H9 (cell line): ENCODE data around the gene SLC26A5. TPM values are rescaled to one million over a fixed set of nuclear protein-coding genes. Genes with fewer than 3 reads are reported as not detected.

ENCODE experiments used
- DNase-seq: peaks from one replicate; pipeline ENCODE4 v3.0.0-alpha.2; 2017
- H2AFZ ChIP-seq: one replicate; pipeline ENCODE4 v1.6.1; 2013; ENCODE audit warnings: mild to moderate bottlenecking, low read length, control low read depth, moderate library complexity
- H2AK5ac ChIP-seq: 2 replicates; pipeline ENCODE4 v1.6.1; 2013; ENCODE audit warnings: low read length, control low read depth, mixed read lengths; ENCODE audit not compliant: insufficient read length
- H2BK120ac ChIP-seq: one replicate; pipeline ENCODE4 v1.6.1; 2013; ENCODE audit warnings: low read depth, mild to moderate bottlenecking, low read length, control low read depth, inconsistent platforms; ENCODE audit not compliant: poor library complexity, severe bottlenecking
- H2BK12ac ChIP-seq: 2 replicates; pipeline ENCODE4 v1.6.1; 2013; ENCODE audit warnings: low read length, control low read depth, mixed read lengths, low read depth; ENCODE audit not compliant: insufficient read length
- H2BK15ac ChIP-seq: 2 replicates; pipeline ENCODE4 v1.6.1; 2013; ENCODE audit warnings: low read depth, low read length, control low read depth
- H2BK20ac ChIP-seq: one replicate; pipeline ENCODE4 v1.6.1; 2013; ENCODE audit warnings: low read depth, mild to moderate bottlenecking, low read length, control low read depth, inconsistent platforms; ENCODE audit not compliant: poor library complexity, severe bottlenecking
- H2BK5ac ChIP-seq: 2 replicates; pipeline ENCODE4 v1.6.1; 2013; ENCODE audit warnings: low read length, control low read depth, mixed read lengths; ENCODE audit not compliant: insufficient read length
- H3K14ac ChIP-seq: 2 replicates; pipeline ENCODE4 v1.6.1; 2013; ENCODE audit warnings: low read length, control low read depth; ENCODE audit not compliant: insufficient read depth
- H3K18ac ChIP-seq: 2 replicates; pipeline ENCODE4 v1.6.1; 2013; ENCODE audit warnings: low read depth, mild to moderate bottlenecking, mixed read lengths, low read length, control low read depth; ENCODE audit not compliant: insufficient read length
- H3K23ac ChIP-seq: 2 replicates; pipeline ENCODE4 v1.6.1; 2013; ENCODE audit warnings: low read length, control low read depth, mixed read lengths, low read depth; ENCODE audit not compliant: insufficient read length
- H3K23me2 ChIP-seq: 2 replicates; pipeline ENCODE4 v1.6.1; 2013; ENCODE audit warnings: low read depth, mild to moderate bottlenecking, mixed read lengths, low read length, control low read depth; ENCODE audit not compliant: insufficient read length, poor library complexity, severe bottlenecking
- H3K27ac ChIP-seq: 2 replicates; pipeline ENCODE4 v1.5.1; 2013; ENCODE audit warnings: low read length, control low read depth, mixed read lengths, low read depth; ENCODE audit not compliant: insufficient read length
- H3K27me3 ChIP-seq: 2 replicates; pipeline ENCODE4 v1.6.1; 2013; ENCODE audit warnings: low read length, control low read depth, inconsistent platforms; ENCODE audit not compliant: insufficient read depth
- H3K4ac ChIP-seq: 2 replicates; pipeline ENCODE4 v1.6.1; 2013; ENCODE audit warnings: low read depth, mild to moderate bottlenecking, control low read depth, inconsistent platforms, low read length, moderate library complexity
- H3K4me1 ChIP-seq: 2 replicates; pipeline ENCODE4 v1.6.1; 2013; ENCODE audit warnings: low read length, control low read depth, inconsistent platforms; ENCODE audit not compliant: insufficient read depth
- H3K4me2 ChIP-seq: 2 replicates; pipeline ENCODE4 v1.6.1; 2013; ENCODE audit warnings: low read length, control low read depth, mixed read lengths; ENCODE audit not compliant: insufficient read length, insufficient read depth
- H3K56ac ChIP-seq: 2 replicates; pipeline ENCODE4 v1.6.1; 2013; ENCODE audit warnings: low read depth, mild to moderate bottlenecking, mixed read lengths, low read length, control low read depth; ENCODE audit not compliant: insufficient read length
- H3K79me1 ChIP-seq: 2 replicates; pipeline ENCODE4 v1.6.1; 2013; ENCODE audit warnings: low read depth, mild to moderate bottlenecking, moderate library complexity, low read length, control low read depth, inconsistent platforms; ENCODE audit not compliant: insufficient read depth, poor library complexity, severe bottlenecking
- H3K79me2 ChIP-seq: 2 replicates; pipeline ENCODE4 v1.6.1; 2013; ENCODE audit warnings: low read length, control low read depth, inconsistent platforms; ENCODE audit not compliant: insufficient read depth
- H3K9ac ChIP-seq: 2 replicates; pipeline ENCODE4 v1.6.1; 2013; ENCODE audit warnings: low read length, control low read depth, mixed read lengths; ENCODE audit not compliant: insufficient read length; ENCODE audit errors: extremely low read depth
- H3K9me3 ChIP-seq: one replicate; pipeline ENCODE4 v1.6.1; 2013; ENCODE audit warnings: low read depth, low read length, inconsistent platforms; ENCODE audit not compliant: control insufficient read depth
- H3T11ph ChIP-seq: one replicate; pipeline ENCODE4 v1.6.1; 2013; ENCODE audit warnings: mild to moderate bottlenecking, low read length, control low read depth, inconsistent platforms
- H4K20me1 ChIP-seq: one replicate; pipeline ENCODE4 v1.6.1; 2013; ENCODE audit not compliant: control insufficient read depth, insufficient read length, insufficient read depth
- H4K5ac ChIP-seq: 2 replicates; pipeline ENCODE4 v1.6.1; 2013; ENCODE audit warnings: low read depth, mild to moderate bottlenecking, mixed read lengths, low read length, control low read depth; ENCODE audit not compliant: insufficient read length
- H4K8ac ChIP-seq: replicated peaks from 2 replicates; pipeline ENCODE4 v1.6.1; 2013; ENCODE audit warnings: low read length, control low read depth, mixed read lengths, low read depth; ENCODE audit not compliant: insufficient read length
- H4K91ac ChIP-seq: 2 replicates; pipeline ENCODE4 v1.6.1; 2013; ENCODE audit warnings: low read depth, mild to moderate bottlenecking, moderate library complexity, mixed read lengths, low read length, control low read depth; ENCODE audit not compliant: insufficient read length
- H3K27ac Mint-ChIP-seq, 3 experiments: 2 replicates in 2 of 3; 3 replicates in 1 of 3; pipeline ENCODE4 v1.8.0; 2020 to 2021; ENCODE audit warnings: mixed read lengths in 3 of 3, mild to moderate bottlenecking in 1 of 3, moderate library complexity in 1 of 3
- H3K27me3 Mint-ChIP-seq: 2 replicates; pipeline ENCODE4 v1.8.0; 2021; ENCODE audit warnings: low read depth, mild to moderate bottlenecking, moderate library complexity, mixed read lengths
- H3K36me3 Mint-ChIP-seq, 3 experiments: 2 replicates in 2 of 3; 3 replicates in 1 of 3; pipeline ENCODE4 v1.8.0; 2020 to 2021; ENCODE audit warnings: low read depth in 3 of 3, mixed read lengths in 3 of 3; ENCODE audit not compliant: insufficient read depth in 1 of 3
- H3K4me1 Mint-ChIP-seq, 2 experiments: 2 replicates each; pipeline ENCODE4 v1.8.0; 2020; ENCODE audit warnings: mixed read lengths in 2 of 2
- H3K4me3 Mint-ChIP-seq, 2 experiments: 2 replicates in 1 of 2; 3 replicates in 1 of 2; pipeline ENCODE4 v1.8.0; 2020 to 2021; ENCODE audit warnings: mild to moderate bottlenecking in 2 of 2, mixed read lengths in 2 of 2, moderate library complexity in 1 of 2
- H3K9me3 Mint-ChIP-seq, 2 experiments: 2 replicates in 1 of 2; 3 replicates in 1 of 2; pipeline ENCODE4 v1.8.0; 2020; ENCODE audit warnings: mild to moderate bottlenecking in 2 of 2, mixed read lengths in 2 of 2, moderate library complexity in 1 of 2
- CTCF ChIP-seq: fragments of 200-600 bp; sonication (generic); conservative IDR thresholded peaks from 3 replicates; pipeline ENCODE4 v1.8.0; 2021; ENCODE audit warnings: antibody characterized with exemption, mild to moderate bottlenecking
- WGBS: extraction: QIAGEN DNeasy Blood & Tissue Kit; methylation state at CpG from one replicate; pipeline ENCODE4 v1.1.7; 2013; ENCODE audit warnings: missing lambda C conversion rate, low lambda C conversion rate, mixed read lengths; ENCODE audit not compliant: insufficient read length; ENCODE audit errors: extremely low coverage; 5-methylcytosine and 5-hydroxymethylcytosine counted together
- total RNA-seq: library from RNA; stranded (reverse); gene quantifications from 2 replicates; pipeline ENCODE4 v1.2.1, GENCODE V29; 2021

The SLC26A5 gene
- total RNA-seq, 1 experiment from 2014 or later = not detected

GRCh38 chr7:103373866-103374643 lies 72.0 kb downstream of the SLC26A5 start:
- no peak for TF ChIP-seq CTCF
- Mint-ChIP-seq H3K27ac (no peak overlapping the region), H3K36me3 (peaks cover 0 to 4% (median 0%) of the 10 kb centered on the region in 3 experiments; a peak in 2 of 7 replicates), H3K4me1 (no peaks in the 10 kb centered on the region), H3K4me3 (no peak overlapping the region), H3K27me3 (peaks cover 3% of the 10 kb centered on the region; the same call in 1 of the 2 replicates), H3K9me3 (no peaks in the 10 kb centered on the region)
- H4K91ac ChIP-seq = no peak overlapping the region
- H3K27me3 ChIP-seq = no peaks in the 10 kb centered on the region
- H3T11ph ChIP-seq = no peak overlapping the region
- H2AK5ac ChIP-seq = no peak overlapping the region
- no peak overlapping the region for H3K4me2 ChIP-seq
- no peak overlapping the region for H3K27ac ChIP-seq
- no peak overlapping the region for H3K56ac ChIP-seq
- H4K8ac ChIP-seq = no peak overlapping the region
- no peak overlapping the region for H2BK12ac ChIP-seq
- H3K23ac ChIP-seq = no peak overlapping the region
- no peaks in the 10 kb centered on the region for H3K9me3 ChIP-seq
- no peak for DNase-seq
- no peaks in the 10 kb centered on the region for H3K23me2 ChIP-seq
- no peaks in the 10 kb centered on the region for H3K79me2 ChIP-seq
- no CpG with 5 or more reads among the region's 6 CpGs for WGBS
- H2BK15ac ChIP-seq = no peak overlapping the region
- no peak overlapping the region for H3K18ac ChIP-seq
- no peaks in the 10 kb centered on the region for H3K4me1 ChIP-seq
- no peaks in the 10 kb centered on the region for H3K79me1 ChIP-seq
- no peak overlapping the region for H4K5ac ChIP-seq
- no peak overlapping the region for H3K9ac ChIP-seq
- no peak overlapping the region for H2BK120ac ChIP-seq
- no peak overlapping the region for H2BK20ac ChIP-seq
- no peak overlapping the region for H2BK5ac ChIP-seq
- H3K14ac ChIP-seq = no peak overlapping the region
- H2AFZ ChIP-seq = no peak overlapping the region
- H4K20me1 ChIP-seq = no peaks in the 10 kb centered on the region
- H3K4ac ChIP-seq = no peak overlapping the region
